ENCODE results near the gene DCBLD2.

- TF ChIP-seq POLR2AphosphoS5 (IDR thresholded peaks at IDR 0.05) = no peak
- TF ChIP-seq, protein P1, sequence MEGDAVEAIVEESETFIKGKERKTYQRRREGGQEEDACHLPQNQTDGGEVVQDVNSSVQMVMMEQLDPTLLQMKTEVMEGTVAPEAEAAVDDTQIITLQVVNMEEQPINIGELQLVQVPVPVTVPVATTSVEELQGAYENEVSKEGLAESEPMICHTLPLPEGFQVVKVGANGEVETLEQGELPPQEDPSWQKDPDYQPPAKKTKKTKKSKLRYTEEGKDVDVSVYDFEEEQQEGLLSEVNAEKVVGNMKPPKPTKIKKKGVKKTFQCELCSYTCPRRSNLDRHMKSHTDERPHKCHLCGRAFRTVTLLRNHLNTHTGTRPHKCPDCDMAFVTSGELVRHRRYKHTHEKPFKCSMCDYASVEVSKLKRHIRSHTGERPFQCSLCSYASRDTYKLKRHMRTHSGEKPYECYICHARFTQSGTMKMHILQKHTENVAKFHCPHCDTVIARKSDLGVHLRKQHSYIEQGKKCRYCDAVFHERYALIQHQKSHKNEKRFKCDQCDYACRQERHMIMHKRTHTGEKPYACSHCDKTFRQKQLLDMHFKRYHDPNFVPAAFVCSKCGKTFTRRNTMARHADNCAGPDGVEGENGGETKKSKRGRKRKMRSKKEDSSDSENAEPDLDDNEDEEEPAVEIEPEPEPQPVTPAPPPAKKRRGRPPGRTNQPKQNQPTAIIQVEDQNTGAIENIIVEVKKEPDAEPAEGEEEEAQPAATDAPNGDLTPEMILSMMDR (IDR thresholded peaks at IDR 0.05) = no peak
Observed at GRCh38 chr3:98875535-98875934, 26.0 kb downstream of the DCBLD2 start.
